ENCODE measurements around the gene MTM1.

DNA sequence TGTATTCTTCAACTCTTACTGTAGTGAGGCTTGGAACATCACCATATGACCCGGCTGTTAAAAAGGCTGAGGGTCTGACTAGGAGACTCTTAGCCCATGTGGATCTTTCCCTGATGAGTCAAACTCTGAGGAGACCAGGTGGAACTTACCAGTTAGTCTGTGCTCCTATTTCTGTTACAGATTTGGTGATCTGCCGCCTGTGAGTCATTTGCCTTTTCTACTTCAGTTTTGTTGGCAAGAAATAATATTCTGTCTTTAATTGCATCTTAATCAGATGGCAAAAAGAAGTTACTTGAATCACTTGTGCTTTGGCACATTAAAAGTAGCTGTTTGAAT is 48.4 kb downstream of the MTM1 start:
- TF ChIP-seq, protein P1, sequence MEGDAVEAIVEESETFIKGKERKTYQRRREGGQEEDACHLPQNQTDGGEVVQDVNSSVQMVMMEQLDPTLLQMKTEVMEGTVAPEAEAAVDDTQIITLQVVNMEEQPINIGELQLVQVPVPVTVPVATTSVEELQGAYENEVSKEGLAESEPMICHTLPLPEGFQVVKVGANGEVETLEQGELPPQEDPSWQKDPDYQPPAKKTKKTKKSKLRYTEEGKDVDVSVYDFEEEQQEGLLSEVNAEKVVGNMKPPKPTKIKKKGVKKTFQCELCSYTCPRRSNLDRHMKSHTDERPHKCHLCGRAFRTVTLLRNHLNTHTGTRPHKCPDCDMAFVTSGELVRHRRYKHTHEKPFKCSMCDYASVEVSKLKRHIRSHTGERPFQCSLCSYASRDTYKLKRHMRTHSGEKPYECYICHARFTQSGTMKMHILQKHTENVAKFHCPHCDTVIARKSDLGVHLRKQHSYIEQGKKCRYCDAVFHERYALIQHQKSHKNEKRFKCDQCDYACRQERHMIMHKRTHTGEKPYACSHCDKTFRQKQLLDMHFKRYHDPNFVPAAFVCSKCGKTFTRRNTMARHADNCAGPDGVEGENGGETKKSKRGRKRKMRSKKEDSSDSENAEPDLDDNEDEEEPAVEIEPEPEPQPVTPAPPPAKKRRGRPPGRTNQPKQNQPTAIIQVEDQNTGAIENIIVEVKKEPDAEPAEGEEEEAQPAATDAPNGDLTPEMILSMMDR (IDR thresholded peaks at IDR 0.05): no peak
- TF ChIP-seq POLR2AphosphoS5 (IDR thresholded peaks at IDR 0.05) (no peak), EP300 (IDR thresholded peaks at IDR 0.05) (no peak), POLR2A (IDR thresholded peaks at IDR 0.05) (no peak)
